ENCODE measurements around the gene ABHD2. TPM values are rescaled to one million over a fixed set of nuclear protein-coding genes. Genes with fewer than 3 reads are reported as not detected.

ABHD2 gene
- total and polyA plus RNA-seq, 9 of the 15 experiments (the other 6 are each of a cell fraction or from before 2014, with no cell fraction given): 16.9 to 99.8 (median 47.5) TPM

DNA sequence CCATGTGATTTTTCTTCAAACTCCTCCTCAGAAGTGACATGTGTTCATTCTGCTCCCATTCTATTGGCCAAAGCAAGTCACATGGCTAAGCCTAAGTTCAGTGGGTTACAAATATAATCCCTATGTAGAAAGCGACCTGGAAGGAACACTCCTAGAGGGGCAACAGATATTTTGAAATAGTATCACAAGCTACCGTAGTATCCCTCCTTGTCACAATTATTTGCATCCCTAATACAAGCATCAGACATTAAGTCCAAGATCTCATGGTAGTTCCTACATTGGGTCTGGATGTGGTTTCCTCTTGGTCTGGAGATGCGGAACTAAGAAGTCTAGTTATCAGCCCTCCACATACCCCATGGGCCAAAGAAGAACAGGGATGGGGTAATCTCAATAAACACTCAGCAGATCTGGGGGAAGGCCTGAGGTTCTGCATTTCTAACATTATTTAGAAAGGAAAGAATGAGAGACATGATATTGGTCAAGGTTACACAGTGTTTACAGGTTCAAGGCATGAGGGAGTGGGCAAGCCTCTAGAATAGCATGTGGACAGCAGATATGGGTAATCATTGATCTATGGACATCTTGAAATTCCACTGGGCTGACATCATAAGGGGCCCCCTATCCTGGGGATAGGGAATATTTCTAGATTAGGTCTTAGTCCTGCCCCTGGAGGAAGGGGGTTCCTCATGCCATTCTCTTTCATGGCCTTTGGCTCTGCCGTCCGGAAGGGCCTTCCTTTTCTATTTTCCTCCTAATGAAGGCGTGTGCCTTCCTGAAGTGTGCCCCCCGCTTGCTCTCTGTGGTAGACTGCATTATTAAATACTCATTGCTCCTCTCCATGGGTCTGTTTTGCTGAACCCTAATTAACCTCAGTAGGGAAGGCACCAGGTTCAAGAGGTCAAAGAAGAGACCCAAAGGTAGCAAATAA, 17.8 kb upstream of the ABHD2 start (continued):
- TF ChIP-seq AFF4 (CRISPR knock-in tag; IDR thresholded peaks at IDR 0.05) (no peak), NFE2 (IDR thresholded peaks at IDR 0.05; ENCODE audit: low read depth) (peak; percentile 59; the same call in 1 of the 2 replicates), PML (IDR thresholded peaks at IDR 0.05; ENCODE audit: low read length) (peak; percentile 60; the same call in 1 of the 2 replicates), RCOR1 (IDR thresholded peaks at IDR 0.05; ENCODE audit: borderline replicate concordance in 1 of 2, low read depth in 2 of 2, low read length in 2 of 2) (peak in 1 of 2 experiments; percentile 55; a peak in 1 of 4 replicates), MTA2 (IDR thresholded peaks at IDR 0.05; ENCODE audit: low read depth) (peak; percentile 33; the same call in 1 of the 2 replicates), ZNF316 (IDR thresholded peaks at IDR 0.05) (no peak), KDM1A (IDR thresholded peaks at IDR 0.05) (0 out of 4 replicates have a peak, but pooled peaks of 1 of the 2 experiments have one; percentile 17), ID3 (CRISPR knock-in tag; IDR thresholded peaks at IDR 0.05) (no peak), ID3 (tag; IDR thresholded peaks at IDR 0.05) (peak; percentile 66), ARID1B (IDR thresholded peaks at IDR 0.05) (peak; percentile 82), TEAD4 (IDR thresholded peaks at IDR 0.05; ENCODE audit: low read length) (peak; percentile 80), TEAD4 (CRISPR knock-in tag; IDR thresholded peaks at IDR 0.05; ENCODE audit: borderline replicate concordance) (no peak), CBFA2T3 (IDR thresholded peaks at IDR 0.05) (peak; percentile 78), ATF7 (IDR thresholded peaks at IDR 0.05) (peak; percentile 58; the same call in 1 of the 2 replicates), SMARCA4 (IDR thresholded peaks at IDR 0.05) (peak; percentile 63), NFIC (IDR thresholded peaks at IDR 0.05) (peak; percentile 18; the same call in 1 of the 2 replicates), MXD1 (CRISPR knock-in tag; IDR thresholded peaks at IDR 0.05; ENCODE audit: borderline replicate concordance, poor library complexity, severe bottlenecking) (no peak), FOSL1 (tag; conservative IDR thresholded peaks at IDR 0.05) (peak; percentile 49), POLR2AphosphoS5 (IDR thresholded peaks at IDR 0.05; ENCODE audit: control insufficient read depth, insufficient read depth, low read depth, low read length) (0 out of 2 replicates have a peak, but pooled peaks have one; percentile 45), SAFB (IDR thresholded peaks at IDR 0.05; ENCODE audit: borderline replicate concordance, low read depth, low read length) (no peak), CEBPB (tag; IDR thresholded peaks at IDR 0.05) (peak; percentile 50; the same call in 1 of the 2 replicates), TAL1 (IDR thresholded peaks at IDR 0.05) (peak; percentile 58)
- TF ChIP-seq, protein P1, sequence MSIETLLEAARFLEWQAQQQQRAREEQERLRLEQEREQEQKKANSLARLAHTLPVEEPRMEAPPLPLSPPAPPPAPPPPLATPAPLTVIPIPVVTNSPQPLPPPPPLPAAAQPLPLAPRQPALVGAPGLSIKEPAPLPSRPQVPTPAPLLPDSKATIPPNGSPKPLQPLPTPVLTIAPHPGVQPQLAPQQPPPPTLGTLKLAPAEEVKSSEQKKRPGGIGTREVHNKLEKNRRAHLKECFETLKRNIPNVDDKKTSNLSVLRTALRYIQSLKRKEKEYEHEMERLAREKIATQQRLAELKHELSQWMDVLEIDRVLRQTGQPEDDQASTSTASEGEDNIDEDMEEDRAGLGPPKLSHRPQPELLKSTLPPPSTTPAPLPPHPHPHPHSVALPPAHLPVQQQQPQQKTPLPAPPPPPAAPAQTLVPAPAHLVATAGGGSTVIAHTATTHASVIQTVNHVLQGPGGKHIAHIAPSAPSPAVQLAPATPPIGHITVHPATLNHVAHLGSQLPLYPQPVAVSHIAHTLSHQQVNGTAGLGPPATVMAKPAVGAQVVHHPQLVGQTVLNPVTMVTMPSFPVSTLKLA (conservative IDR thresholded peaks at IDR 0.05): peak; percentile 17 to 37; a peak in 1 of 4 replicates
